Measurements from ENCODE around the gene CTNND1.

DNA sequence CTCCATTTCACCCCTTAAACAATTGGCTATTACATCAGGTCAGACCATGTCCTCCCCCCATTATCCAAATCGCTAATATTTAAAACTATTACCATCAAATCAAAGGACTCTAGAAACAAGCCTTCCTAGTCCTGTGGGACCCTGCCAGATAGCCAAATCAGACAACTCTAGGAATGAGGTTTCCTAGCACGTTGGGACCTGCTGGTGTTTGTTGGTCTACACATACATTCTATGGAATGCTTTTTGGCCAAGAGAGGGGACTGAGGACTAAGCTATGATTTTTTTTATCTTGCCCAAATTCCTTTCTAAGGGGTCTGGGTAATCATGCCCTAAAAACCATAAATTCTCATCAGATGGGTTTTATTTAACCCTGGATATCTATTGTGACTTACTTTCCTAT is 34.4 kb upstream of the CTNND1 start:
- TF ChIP-seq POLR2A (IDR thresholded peaks at IDR 0.05), result no peak
- TF ChIP-seq EP300 (IDR thresholded peaks at IDR 0.05), result no peak

Measured in ovary (tissue), 1 donor.